Measurements from ENCODE around the gene TH. TPM values are rescaled to one million over a fixed set of nuclear protein-coding genes. Genes with fewer than 3 reads are reported as not detected.

The TH gene
- total and polyA plus RNA-seq, 9 of the 15 experiments (the other 6 are each of a cell fraction or from before 2014, with no cell fraction given): not detected

GRCh38 chr11:2200957-2201519, 29.4 kb upstream of the TH start:
- H2AFZ ChIP-seq (ENCODE audit: low read depth, low read length): no peak overlapping the region
- POLR2A ChIA-PET: interaction anchor here (1.0 to 1.3 kb wide), 2 partner anchors 11 to 218 kb away, joined by 3 to 5 read pairs; no protein-coding TSS in a partner anchor
- BruUV-seq (replicated peaks): no TSS peak
- in situ Hi-C loops (cut with MboI) (loop anchor here (5.0 to 10.0 kb wide), 3 partner anchors 96 to 314 kb away; no protein-coding TSS in a partner anchor), intact Hi-C loops (cut with micrococcal nuclease) (no loop called here)
- H3K27ac ChIP-seq (ENCODE audit: extremely low read depth, low read depth, low read length): no peak overlapping the region
- CTCF ChIA-PET (ENCODE audit: low intra/inter-chr PET ratio): no interaction called here
- no peaks in the 10 kb centered on the region for H3K79me2 ChIP-seq (ENCODE audit: control insufficient read depth, insufficient read depth, low read length)
- no peaks in the 10 kb centered on the region for H3K36me3 ChIP-seq (ENCODE audit: control insufficient read depth, insufficient read depth, low read length)
- ATAC-seq: no peak
- no peaks in the 10 kb centered on the region for H3K9me3 ChIP-seq (replicated peaks; ENCODE audit: control insufficient read depth, insufficient read depth, low read depth, low read length)
- H3K9me1 ChIP-seq (ENCODE audit: control insufficient read depth, insufficient read depth, low read length): no peaks in the 10 kb centered on the region
- no peaks in the 10 kb centered on the region; the same call in none of the 2 replicates for H4K20me1 ChIP-seq (replicated peaks; ENCODE audit: control insufficient read depth, insufficient read depth, low read length)
- no peak overlapping the region for H3K4me3 ChIP-seq
- no peak for FAIRE-seq
- peak in 1 of 2 experiments; percentile 28; a peak in 1 of 4 replicates for TF ChIP-seq KDM1A (IDR thresholded peaks at IDR 0.05)
- no peak for TF ChIP-seq ZNF511 (CRISPR knock-in tag; IDR thresholded peaks at IDR 0.05)
- H3K4me2 ChIP-seq (ENCODE audit: insufficient read depth, low read length): no peak overlapping the region
- peaks cover 0 to 59% of the 10 kb centered on the region in 2 experiments; a peak in 2 of 5 replicates for H3K4me1 ChIP-seq (replicated peaks in 1 of 2; ENCODE audit: control insufficient read depth in 2 of 2, insufficient read depth in 2 of 2, low read length in 2 of 2)
- H3K27me3 ChIP-seq (ENCODE audit: control insufficient read depth in 2 of 2, insufficient read depth in 2 of 2, low read length in 2 of 2): peaks cover 0 to 26% of the 10 kb centered on the region in 2 experiments; a peak in 2 of 5 replicates
- no peak overlapping the region for H3K9ac ChIP-seq (ENCODE audit: insufficient read depth in 1 of 2, low read depth in 2 of 2, low read length in 2 of 2)
- WGBS (ENCODE audit: insufficient coverage, low coverage, missing lambda C conversion rate): 0% methylated on average over 1 of the region's 1 CpG
- DNase-seq (ENCODE audit: extremely low read depth in 1 of 4, low spot score in 3 of 4): no peak

GRCh38 chr11:2200536-2200935, 28.9 kb upstream of the TH start:
- FAIRE-seq (no peak), ATAC-seq (no peak), DNase-seq (ENCODE audit: extremely low read depth in 1 of 4, low spot score in 3 of 4) (no peak)
- Histone ChIP-seq H3K4me3 (no peak overlapping the region), H3K27me3 (ENCODE audit: control insufficient read depth in 2 of 2, insufficient read depth in 2 of 2, low read length in 2 of 2) (peaks cover 0 to 26% of the 10 kb centered on the region in 2 experiments; a peak in 2 of 5 replicates), H3K9me3 (replicated peaks; ENCODE audit: control insufficient read depth, insufficient read depth, low read depth, low read length) (no peaks in the 10 kb centered on the region), H3K9me1 (ENCODE audit: control insufficient read depth, insufficient read depth, low read length) (no peaks in the 10 kb centered on the region), H3K27ac (ENCODE audit: extremely low read depth, low read depth, low read length) (no peak overlapping the region), H3K79me2 (ENCODE audit: control insufficient read depth, insufficient read depth, low read length) (no peaks in the 10 kb centered on the region), H2AFZ (ENCODE audit: low read depth, low read length) (no peak overlapping the region), H3K36me3 (ENCODE audit: control insufficient read depth, insufficient read depth, low read length) (no peaks in the 10 kb centered on the region), H3K9ac (ENCODE audit: insufficient read depth in 1 of 2, low read depth in 2 of 2, low read length in 2 of 2) (no peak overlapping the region), H3K4me2 (ENCODE audit: insufficient read depth, low read length) (no peak overlapping the region), H4K20me1 (replicated peaks; ENCODE audit: control insufficient read depth, insufficient read depth, low read length) (no peaks in the 10 kb centered on the region; the same call in none of the 2 replicates), H3K4me1 (replicated peaks in 1 of 2; ENCODE audit: control insufficient read depth in 2 of 2, insufficient read depth in 2 of 2, low read length in 2 of 2) (peaks cover 0 to 63% of the 10 kb centered on the region in 2 experiments; a peak in 2 of 5 replicates)
- TF ChIP-seq ZNF551 (CRISPR knock-in tag; IDR thresholded peaks at IDR 0.05): no peak
- TF ChIP-seq ZNF586 (CRISPR knock-in tag; conservative IDR thresholded peaks at IDR 0.05): no peak
- no peak for TF ChIP-seq MTA3 (IDR thresholded peaks at IDR 0.05; ENCODE audit: borderline replicate concordance)
- TF ChIP-seq, protein P1, sequence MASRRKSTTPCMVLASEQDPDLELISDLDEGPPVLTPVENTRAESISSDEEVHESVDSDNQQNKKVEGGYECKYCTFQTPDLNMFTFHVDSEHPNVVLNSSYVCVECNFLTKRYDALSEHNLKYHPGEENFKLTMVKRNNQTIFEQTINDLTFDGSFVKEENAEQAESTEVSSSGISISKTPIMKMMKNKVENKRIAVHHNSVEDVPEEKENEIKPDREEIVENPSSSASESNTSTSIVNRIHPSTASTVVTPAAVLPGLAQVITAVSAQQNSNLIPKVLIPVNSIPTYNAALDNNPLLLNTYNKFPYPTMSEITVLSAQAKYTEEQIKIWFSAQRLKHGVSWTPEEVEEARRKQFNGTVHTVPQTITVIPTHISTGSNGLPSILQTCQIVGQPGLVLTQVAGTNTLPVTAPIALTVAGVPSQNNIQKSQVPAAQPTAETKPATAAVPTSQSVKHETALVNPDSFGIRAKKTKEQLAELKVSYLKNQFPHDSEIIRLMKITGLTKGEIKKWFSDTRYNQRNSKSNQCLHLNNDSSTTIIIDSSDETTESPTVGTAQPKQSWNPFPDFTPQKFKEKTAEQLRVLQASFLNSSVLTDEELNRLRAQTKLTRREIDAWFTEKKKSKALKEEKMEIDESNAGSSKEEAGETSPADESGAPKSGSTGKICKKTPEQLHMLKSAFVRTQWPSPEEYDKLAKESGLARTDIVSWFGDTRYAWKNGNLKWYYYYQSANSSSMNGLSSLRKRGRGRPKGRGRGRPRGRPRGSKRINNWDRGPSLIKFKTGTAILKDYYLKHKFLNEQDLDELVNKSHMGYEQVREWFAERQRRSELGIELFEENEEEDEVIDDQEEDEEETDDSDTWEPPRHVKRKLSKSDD (conservative IDR thresholded peaks at IDR 0.05; ENCODE audit: low read length): no peak
- no peak for TF ChIP-seq HDAC6 (IDR thresholded peaks at IDR 0.05; ENCODE audit: low read depth, low read length)
- no peak for TF ChIP-seq FOXM1 (IDR thresholded peaks at IDR 0.05; ENCODE audit: low read depth)
- no peak for TF ChIP-seq FOXM1 (CRISPR knock-in tag; IDR thresholded peaks at IDR 0.05; ENCODE audit: low read depth)
- no peak for TF ChIP-seq ZNF41 (CRISPR knock-in tag; conservative IDR thresholded peaks at IDR 0.05)
- TF ChIP-seq ZZZ3 (IDR thresholded peaks at IDR 0.05): no peak
- intact Hi-C loops (cut with micrococcal nuclease) (no loop called here), in situ Hi-C loops (cut with MboI) (loop anchor here (5.0 to 10.0 kb wide), 3 partner anchors 97 to 314 kb away; no protein-coding TSS in a partner anchor)
- CTCF ChIA-PET (ENCODE audit: low intra/inter-chr PET ratio): no interaction called here
- POLR2A ChIA-PET: interaction anchor here (1.0 to 1.3 kb wide), 2 partner anchors 12 to 219 kb away, joined by 3 to 5 read pairs; no protein-coding TSS in a partner anchor
- 1% methylated on average over 11 of the region's 11 CpGs for WGBS (ENCODE audit: insufficient coverage, low coverage, missing lambda C conversion rate)
- no TSS peak for BruUV-seq (replicated peaks)

All from K562 (cell line).